Osteoblast (primary cell): ENCODE results near the gene ANK3. TPM values are rescaled to one million over a fixed set of nuclear protein-coding genes. Genes with fewer than 3 reads are reported as not detected.

Experiments
- DNase-seq: peaks from one replicate; pipeline ENCODE4 v3.0.0; 2011; ENCODE audit warnings: low spot score, mixed read lengths; ENCODE audit not compliant: insufficient read length; ENCODE audit errors: missing footprints
- H2AFZ ChIP-seq: 2 replicates; pipeline ENCODE4 v1.6.0; 2011; ENCODE audit warnings: mild to moderate bottlenecking, low read length
- H3K27ac ChIP-seq: 2 replicates; pipeline ENCODE4 v1.5.1; 2011; ENCODE audit warnings: mild to moderate bottlenecking, low read depth, low read length, moderate library complexity
- H3K27me3 ChIP-seq: 2 replicates; pipeline ENCODE4 v1.6.0; 2012; ENCODE audit warnings: mild to moderate bottlenecking, control low read depth, inconsistent platforms, low read length, moderate library complexity; ENCODE audit not compliant: insufficient read depth
- H3K36me3 ChIP-seq: 2 replicates; pipeline ENCODE4 v1.5.1; 2011; ENCODE audit warnings: mild to moderate bottlenecking, low read length, control low read depth, moderate library complexity; ENCODE audit not compliant: insufficient read depth
- H3K4me1 ChIP-seq: 2 replicates; pipeline ENCODE4 v1.5.1; 2011; ENCODE audit warnings: mild to moderate bottlenecking, low read length, control low read depth, moderate library complexity; ENCODE audit not compliant: insufficient read depth
- H3K4me2 ChIP-seq: 2 replicates; pipeline ENCODE4 v1.6.0; 2011; ENCODE audit warnings: mild to moderate bottlenecking, low read length; ENCODE audit not compliant: insufficient read depth
- H3K4me3 ChIP-seq: fragments of 200-600 bp; sonication (generic); 3 replicates; pipeline ENCODE4 v1.5.1; 2012; ENCODE audit warnings: mild to moderate bottlenecking, low read length, inconsistent platforms; ENCODE audit not compliant: insufficient read depth
- H3K79me2 ChIP-seq: 2 replicates; pipeline ENCODE4 v1.6.0; 2012; ENCODE audit warnings: mild to moderate bottlenecking, low read length, control low read depth, inconsistent platforms; ENCODE audit not compliant: insufficient read depth
- H3K9me3 ChIP-seq: 2 replicates; pipeline ENCODE4 v1.5.1; 2011; ENCODE audit warnings: low read depth, low read length, control low read depth
- H4K20me1 ChIP-seq: 2 replicates; pipeline ENCODE4 v1.6.0; 2012; ENCODE audit warnings: mild to moderate bottlenecking, low read length, control low read depth; ENCODE audit not compliant: insufficient read depth
- total RNA-seq: library from RNA; depleted of rRNA; stranded (reverse); fragments of >200 nt; gene quantifications from 2 replicates; pipeline ENCODE4 v1.2.3, GENCODE V29; 2012
- TF ChIP-seq, protein P1 (sequence below): IDR thresholded peaks from 2 replicates; pipeline ENCODE4 v1.5.1; 2011; ENCODE audit warnings: mild to moderate bottlenecking, low read depth, low read length, moderate library complexity; ENCODE audit errors: extremely low read depth

The ANK3 gene
- total RNA-seq, 1 donor = 44.5 TPM

GRCh38 chr10:60073397-60073780 is 316.3 kb downstream of the ANK3 start:
- H3K4me2 ChIP-seq = no peak overlapping the region
- H3K4me3 ChIP-seq = no peak overlapping the region
- H3K27ac ChIP-seq = no peak overlapping the region
- H3K4me1 ChIP-seq = no peaks in the 10 kb centered on the region
- peaks cover 3% of the 10 kb centered on the region for H3K36me3 ChIP-seq
- no peaks in the 10 kb centered on the region for H4K20me1 ChIP-seq
- H2AFZ ChIP-seq = no peak overlapping the region
- TF ChIP-seq, protein P1, sequence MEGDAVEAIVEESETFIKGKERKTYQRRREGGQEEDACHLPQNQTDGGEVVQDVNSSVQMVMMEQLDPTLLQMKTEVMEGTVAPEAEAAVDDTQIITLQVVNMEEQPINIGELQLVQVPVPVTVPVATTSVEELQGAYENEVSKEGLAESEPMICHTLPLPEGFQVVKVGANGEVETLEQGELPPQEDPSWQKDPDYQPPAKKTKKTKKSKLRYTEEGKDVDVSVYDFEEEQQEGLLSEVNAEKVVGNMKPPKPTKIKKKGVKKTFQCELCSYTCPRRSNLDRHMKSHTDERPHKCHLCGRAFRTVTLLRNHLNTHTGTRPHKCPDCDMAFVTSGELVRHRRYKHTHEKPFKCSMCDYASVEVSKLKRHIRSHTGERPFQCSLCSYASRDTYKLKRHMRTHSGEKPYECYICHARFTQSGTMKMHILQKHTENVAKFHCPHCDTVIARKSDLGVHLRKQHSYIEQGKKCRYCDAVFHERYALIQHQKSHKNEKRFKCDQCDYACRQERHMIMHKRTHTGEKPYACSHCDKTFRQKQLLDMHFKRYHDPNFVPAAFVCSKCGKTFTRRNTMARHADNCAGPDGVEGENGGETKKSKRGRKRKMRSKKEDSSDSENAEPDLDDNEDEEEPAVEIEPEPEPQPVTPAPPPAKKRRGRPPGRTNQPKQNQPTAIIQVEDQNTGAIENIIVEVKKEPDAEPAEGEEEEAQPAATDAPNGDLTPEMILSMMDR = no peak
- DNase-seq = no peak
- H3K9me3 ChIP-seq = no peaks in the 10 kb centered on the region
- no peaks in the 10 kb centered on the region for H3K79me2 ChIP-seq
- no peaks in the 10 kb centered on the region for H3K27me3 ChIP-seq

GRCh38 chr10:60069311-60069710 is 320.4 kb downstream of the ANK3 start:
- H4K20me1 ChIP-seq = no peaks in the 10 kb centered on the region

DNA sequence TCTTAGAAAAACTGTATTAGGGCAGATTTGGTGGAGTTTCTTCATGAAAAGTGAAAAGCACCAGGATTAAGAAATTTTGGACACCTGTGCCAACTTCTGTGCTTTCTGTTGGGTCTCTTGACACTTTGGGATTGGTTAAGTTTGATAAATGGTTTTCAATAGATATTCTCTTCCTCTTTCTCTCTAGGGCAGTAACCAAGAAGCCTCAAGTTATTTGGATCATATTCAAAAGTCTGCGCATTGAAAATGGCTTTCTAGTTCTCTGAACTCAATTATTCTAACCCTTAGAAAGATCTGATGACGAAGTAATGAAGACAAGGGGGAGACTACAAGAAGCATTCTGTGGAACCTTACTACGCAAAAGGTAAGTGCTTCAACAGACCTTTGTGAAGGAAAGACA is 339.3 kb downstream of the ANK3 start:
- no peaks in the 10 kb centered on the region for H3K36me3 ChIP-seq
- H2AFZ ChIP-seq = no peak overlapping the region
- TF ChIP-seq, protein P1 = no peak
- H3K79me2 ChIP-seq = no peaks in the 10 kb centered on the region
- peaks cover 3% of the 10 kb centered on the region for H3K4me1 ChIP-seq
- H3K27me3 ChIP-seq = no peaks in the 10 kb centered on the region
- H3K27ac ChIP-seq = no peak overlapping the region
- no peaks in the 10 kb centered on the region for H4K20me1 ChIP-seq
- no peak overlapping the region for H3K4me3 ChIP-seq
- no peak overlapping the region for H3K4me2 ChIP-seq
- H3K9me3 ChIP-seq = no peaks in the 10 kb centered on the region
- DNase-seq = no peak

More at GRCh38 chr10:60069311-60069710, 320.4 kb downstream of the ANK3 start:
- Histone ChIP-seq H3K4me2 (no peak overlapping the region), H3K4me1 (no peaks in the 10 kb centered on the region), H3K36me3 (no peaks in the 10 kb centered on the region), H3K79me2 (no peaks in the 10 kb centered on the region), H3K27me3 (no peaks in the 10 kb centered on the region), H2AFZ (no peak overlapping the region), H3K27ac (no peak overlapping the region), H3K9me3 (no peaks in the 10 kb centered on the region), H3K4me3 (no peak overlapping the region)
- no peak for DNase-seq
- TF ChIP-seq, protein P1 = no peak

DNA sequence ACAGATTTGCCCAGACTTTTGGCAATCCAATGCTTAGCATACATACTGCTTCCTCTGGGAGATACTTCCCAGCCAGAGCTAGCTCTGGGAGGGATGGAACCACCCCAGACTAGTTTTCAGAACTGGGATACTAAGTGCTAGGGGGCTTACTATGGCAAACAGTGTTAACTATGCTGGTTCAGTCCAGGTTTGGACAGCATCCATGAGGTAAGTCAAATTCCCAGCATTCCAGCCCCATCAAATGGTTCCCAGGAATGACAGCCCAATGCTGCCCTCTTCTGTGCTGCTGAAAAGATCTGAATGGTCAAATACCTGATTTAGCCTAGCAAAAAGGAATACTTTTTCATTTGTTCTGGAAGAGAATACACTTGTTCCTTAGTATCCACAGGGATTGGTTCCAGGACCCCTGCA is 341.6 kb downstream of the ANK3 start:
- Histone ChIP-seq H3K4me2 (no peak overlapping the region), H3K27me3 (no peaks in the 10 kb centered on the region), H3K79me2 (no peaks in the 10 kb centered on the region), H2AFZ (no peak overlapping the region), H3K4me1 (peaks cover 7% of the 10 kb centered on the region), H3K36me3 (no peaks in the 10 kb centered on the region), H3K9me3 (no peaks in the 10 kb centered on the region), H3K4me3 (no peak overlapping the region), H4K20me1 (no peaks in the 10 kb centered on the region), H3K27ac (no peak overlapping the region)
- TF ChIP-seq, protein P1 = peak; percentile 39
- DNase-seq = peak; percentile 31
